Cardiac fibroblast (primary cell): ENCODE results near the gene ZDHHC16.

Experiments
- DNase-seq, 2 donors: peaks; one replicate each; pipeline versions ENCODE4 v3.0.0 to v3.0.0-alpha.2; 2010; ENCODE audit warnings: low read depth in 2 of 2
- H3K4me3 ChIP-seq, 2 donors: replicated peaks in 1 of 2; 1 replicate in 1 of 2; 2 replicates in 1 of 2; pipeline ENCODE4 v1.5.1; 2011; ENCODE audit warnings: low read depth in 2 of 2, low read length in 2 of 2, mild to moderate bottlenecking in 2 of 2, moderate library complexity in 1 of 2
- CTCF ChIP-seq: IDR thresholded peaks from one replicate; pipeline ENCODE4 v1.5.1; 2011; ENCODE audit warnings: low read depth, mild to moderate bottlenecking, low read length, inconsistent platforms

Gene ZDHHC16

GRCh38 chr10:97498841-97499560 lies 53.0 kb downstream of the ZDHHC16 start, which contains the start of gene UBTD1:
Gene UBTD1 (plus strand): TSS chr10:97498924. CDS start chr10:97499204, 280 bp downstream.
- TF ChIP-seq CTCF: no peak
- peak within 1 kb of the TSS; percentile 69 to 99 for H3K4me3 ChIP-seq
- peak; percentile 33 to 54 for DNase-seq

DNA sequence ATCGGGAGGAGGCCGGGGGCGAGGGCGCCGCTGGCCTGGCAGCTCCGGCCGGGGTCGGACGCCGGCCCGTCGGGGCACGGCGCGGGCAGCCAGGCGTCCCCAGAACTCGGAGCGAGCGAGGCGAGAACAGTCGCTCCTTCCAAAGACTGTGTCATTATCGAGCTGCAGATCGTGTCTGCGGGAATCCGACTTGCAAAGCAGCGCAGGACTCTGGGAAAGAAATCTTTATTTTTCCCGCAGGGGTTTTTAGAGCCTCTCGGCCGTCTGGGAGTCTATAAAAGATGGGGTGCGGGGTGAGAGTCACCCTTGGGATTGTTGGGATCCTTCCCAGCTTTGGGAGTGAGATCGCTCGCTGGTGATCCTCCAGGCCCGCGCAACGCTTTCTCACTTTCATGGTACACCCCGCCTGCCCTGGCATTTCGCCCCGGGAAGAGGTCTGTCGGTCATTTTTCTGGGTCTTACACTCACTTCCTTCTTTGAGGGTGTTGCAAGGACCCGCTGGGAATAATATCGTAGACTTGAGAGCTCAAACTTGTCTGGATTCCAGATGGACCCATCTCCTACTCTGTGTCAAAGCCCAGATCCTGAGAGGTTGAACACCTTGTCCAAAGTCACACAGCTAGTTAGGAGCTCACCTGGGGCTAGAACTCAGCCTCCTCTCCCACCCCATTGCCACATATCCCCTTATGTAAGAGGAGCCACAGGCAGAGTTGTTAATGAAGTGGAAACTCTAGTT lies 53.8 kb downstream of the ZDHHC16 start:
- no peak for TF ChIP-seq CTCF
- peak; percentile 72 to 82 for DNase-seq
- H3K4me3 ChIP-seq: peak overlapping the region; percentile 69 to 88

DNA sequence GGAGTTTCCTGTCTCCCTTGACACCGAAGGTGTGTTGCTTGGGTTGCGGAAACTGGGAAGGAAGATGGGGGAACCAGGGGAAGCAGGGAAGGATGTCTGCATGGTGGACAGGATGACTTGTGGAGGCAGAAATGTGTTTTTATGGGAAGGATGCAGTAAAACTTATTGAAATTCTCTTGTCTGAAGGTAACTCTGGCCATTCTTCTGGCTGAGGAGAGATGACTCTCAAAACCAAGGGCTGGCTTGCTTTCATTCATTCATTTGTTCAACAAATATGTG lies 54.3 kb downstream of the ZDHHC16 start:
- no peak for TF ChIP-seq CTCF
- H3K4me3 ChIP-seq: peak overlapping the region; percentile 69 to 88
- no peak for DNase-seq

DNA sequence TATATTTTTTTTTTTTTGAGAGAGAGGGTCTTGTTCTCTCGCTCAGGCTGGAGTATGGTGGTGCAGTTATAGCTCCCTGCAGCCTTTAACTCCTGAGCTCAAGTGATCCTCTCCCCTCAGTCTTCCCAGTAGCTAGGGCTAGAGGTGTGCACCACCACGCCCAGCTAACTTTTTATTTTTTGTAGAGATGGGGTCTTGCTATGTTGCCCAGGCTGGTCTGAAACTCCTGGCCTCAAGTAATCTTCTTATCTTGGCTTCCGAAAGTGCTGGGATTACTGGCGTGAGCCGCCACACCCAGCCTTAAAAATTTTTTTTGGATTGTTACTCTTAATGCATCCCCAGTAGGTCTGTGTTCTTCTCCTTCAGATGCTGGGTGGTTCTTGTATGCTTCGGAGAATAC lies 56.9 kb downstream of the ZDHHC16 start:
- no peak for DNase-seq
- no peak for TF ChIP-seq CTCF
- H3K4me3 ChIP-seq: no peak overlapping the region

DNA sequence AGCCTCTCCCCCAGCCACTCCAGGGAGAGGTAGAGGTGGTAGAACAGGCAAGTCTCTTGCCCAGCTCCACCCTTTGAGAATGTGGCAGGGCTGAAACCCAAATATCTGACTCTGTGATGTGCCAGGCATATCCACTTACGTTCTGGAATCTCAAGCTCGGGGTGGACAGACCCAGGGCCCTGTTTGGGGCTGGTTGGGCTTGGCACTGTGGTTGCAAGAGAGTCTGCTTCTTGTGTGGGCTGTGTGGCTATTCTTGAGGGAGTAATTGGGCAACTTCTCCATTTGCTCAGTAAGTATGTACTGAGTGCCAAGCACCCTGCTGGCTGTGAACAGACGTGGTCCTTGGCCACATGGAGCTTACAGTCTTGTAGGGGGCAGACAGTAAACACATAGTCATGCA lies 57.4 kb downstream of the ZDHHC16 start:
- peak in 1 of 2 donors; percentile 34 for DNase-seq
- no peak overlapping the region for H3K4me3 ChIP-seq
- TF ChIP-seq CTCF: no peak

GRCh38 chr10:97505152-97505551 lies 59.2 kb downstream of the ZDHHC16 start:
- TF ChIP-seq CTCF: no peak
- no peak for DNase-seq
- H3K4me3 ChIP-seq: no peak overlapping the region
